Cardiac muscle cell (in vitro differentiated cells and primary cell): Measurements from ENCODE around the gene SLC37A4. TPM values are rescaled to one million over a fixed set of nuclear protein-coding genes. Genes with fewer than 3 reads are reported as not detected.

Experiments used
- DNase-seq, 2 donors: peaks; one replicate each; pipeline versions ENCODE4 v3.0.0 to v3.0.0-alpha.2; 2010 to 2017; ENCODE audit warnings: low read depth in 1 of 2, low spot score in 1 of 2
- H3K27ac ChIP-seq: fragments of 200-600 bp; sonication (generic); 2 replicates; pipeline ENCODE4 v1.5.1; 2016
- H3K27me3 ChIP-seq: fragments of 200-600 bp; sonication (generic); 2 replicates; pipeline ENCODE4 v1.6.0; 2016; ENCODE audit warnings: control low read depth
- H3K36me3 ChIP-seq: fragments of 200-600 bp; sonication (generic); 2 replicates; pipeline ENCODE4 v1.5.1; 2016; ENCODE audit warnings: control low read depth
- H3K4me1 ChIP-seq: fragments of 200-600 bp; sonication (generic); 2 replicates; pipeline ENCODE4 v1.8.1; 2017; ENCODE audit warnings: low read depth, mild to moderate bottlenecking, mixed run types
- H3K4me3 ChIP-seq: fragments of 200-600 bp; sonication (generic); 2 replicates; pipeline ENCODE4 v1.5.1; 2016; ENCODE audit warnings: mild to moderate bottlenecking
- H3K9me3 ChIP-seq: fragments of 200-600 bp; sonication (generic); 2 replicates; pipeline ENCODE4 v1.5.1; 2017; ENCODE audit warnings: low read depth, mild to moderate bottlenecking, control low read depth
- CTCF ChIP-seq: IDR thresholded peaks from 2 replicates; pipeline ENCODE4 v1.5.1; 2012; ENCODE audit warnings: low read depth, mild to moderate bottlenecking, low read length
- polyA plus RNA-seq: library from polyadenylated mRNA; unstranded; fragments of >200 nt; fragmentation: Nextera tagmentation; extraction: Ambion mirVana; gene quantifications from 2 replicates; pipeline ENCODE4 v1.2.1, GENCODE V29; 2016
- total RNA-seq: library from RNA; depleted of rRNA; stranded (reverse); fragments of >200 nt; gene quantifications from 2 replicates; pipeline ENCODE4 v1.2.3, GENCODE V29; 2016

SLC37A4 gene
- total and polyA plus RNA-seq, 2 experiments from 2014 or later = 36.7 to 41.4 TPM

- Histone ChIP-seq H3K9me3 (no peaks in the 10 kb centered on the region), H3K4me1 (peaks cover 17% of the 10 kb centered on the region), H3K27ac (no peak overlapping the region), H3K4me3 (no peak overlapping the region), H3K36me3 (peaks cover 7% of the 10 kb centered on the region), H3K27me3 (no peaks in the 10 kb centered on the region)
- no peak for DNase-seq
- no peak for TF ChIP-seq CTCF
Measured at GRCh38 chr11:119029069-119029339, 1.7 kb downstream of the SLC37A4 start.

DNA sequence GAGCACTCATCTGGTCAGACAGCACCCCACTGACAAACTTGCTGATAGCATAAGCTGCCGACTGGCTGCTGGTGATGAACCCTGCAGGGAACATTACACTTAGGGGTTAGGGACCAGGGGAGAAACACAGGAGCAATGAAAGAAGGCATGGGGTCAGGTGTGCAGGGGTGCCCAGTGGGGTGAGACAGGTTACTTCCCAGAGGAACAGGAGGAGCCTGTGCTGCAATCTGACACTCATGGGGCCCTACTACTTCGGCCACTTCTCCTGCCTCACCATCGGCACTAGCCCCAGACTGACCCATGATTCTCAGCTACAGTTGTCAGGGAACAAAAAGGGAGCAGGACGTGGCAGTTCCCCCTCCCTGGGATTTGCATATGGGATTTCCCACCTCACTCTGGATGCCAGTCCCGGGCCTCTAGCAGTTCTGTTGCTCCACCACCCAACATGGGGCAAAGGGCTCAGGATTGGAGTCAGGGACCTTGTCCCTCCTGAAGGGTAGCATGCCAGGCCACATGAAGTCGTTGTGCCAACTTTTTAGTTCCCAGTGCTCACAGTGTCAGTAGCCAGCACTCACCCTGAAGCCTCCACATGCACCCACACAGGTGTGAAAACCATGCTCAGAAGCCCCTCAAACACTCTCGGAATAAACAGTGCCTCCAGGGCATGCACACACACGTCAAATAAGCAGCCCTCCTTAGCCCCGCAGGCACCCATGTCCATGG is 2.2 kb downstream of the SLC37A4 start:
- Histone ChIP-seq H3K27ac (no peak overlapping the region), H3K9me3 (no peaks in the 10 kb centered on the region), H3K4me3 (no peak overlapping the region), H3K27me3 (no peaks in the 10 kb centered on the region), H3K4me1 (peaks cover 17% of the 10 kb centered on the region), H3K36me3 (peaks cover 12% of the 10 kb centered on the region)
- TF ChIP-seq CTCF = no peak
- DNase-seq = no peak

DNA sequence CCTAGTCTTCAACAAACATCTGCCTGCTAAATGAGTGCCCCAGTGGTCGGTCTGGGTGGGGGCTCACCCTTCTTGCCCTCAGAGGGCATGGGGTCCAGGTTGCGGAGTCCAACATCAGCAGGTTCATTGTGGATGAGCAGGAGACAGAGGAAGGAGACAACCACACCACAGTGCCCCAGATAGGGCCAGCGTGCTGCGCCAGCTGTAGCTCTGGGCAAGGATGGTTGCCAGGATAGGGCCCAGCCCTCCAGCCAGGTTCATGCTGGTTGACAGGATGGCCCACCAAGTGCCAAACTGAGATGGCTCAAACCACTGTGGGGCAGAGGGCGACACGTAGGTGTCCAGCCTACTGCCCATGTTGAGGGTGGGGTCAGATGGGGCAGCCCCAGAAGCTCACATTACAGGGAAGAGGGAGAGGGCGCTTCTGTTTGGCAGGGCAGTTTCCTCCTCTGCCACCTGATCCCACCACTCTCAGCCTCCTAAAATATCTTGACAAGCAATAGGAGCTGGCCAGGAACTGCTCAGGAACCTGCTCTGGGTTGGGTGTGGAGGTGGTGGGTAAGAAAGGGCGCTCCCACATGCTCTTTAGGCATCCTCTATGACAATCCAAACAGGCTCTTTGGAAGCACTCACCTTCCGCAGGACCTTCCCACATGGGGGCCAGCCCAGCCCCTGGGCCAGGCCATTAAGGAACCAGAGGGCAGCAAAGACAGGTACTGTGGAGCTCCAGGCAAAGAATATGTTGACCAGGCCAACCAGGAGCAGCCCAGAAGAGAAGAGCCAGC is 2.9 kb downstream of the SLC37A4 start:
- H3K36me3 ChIP-seq = peaks cover 17% of the 10 kb centered on the region
- DNase-seq = no peak
- TF ChIP-seq CTCF = no peak
- H3K27ac ChIP-seq = no peak overlapping the region
- H3K4me1 ChIP-seq = peaks cover 17% of the 10 kb centered on the region
- no peaks in the 10 kb centered on the region for H3K27me3 ChIP-seq
- no peaks in the 10 kb centered on the region for H3K9me3 ChIP-seq
- H3K4me3 ChIP-seq = no peak overlapping the region

DNA sequence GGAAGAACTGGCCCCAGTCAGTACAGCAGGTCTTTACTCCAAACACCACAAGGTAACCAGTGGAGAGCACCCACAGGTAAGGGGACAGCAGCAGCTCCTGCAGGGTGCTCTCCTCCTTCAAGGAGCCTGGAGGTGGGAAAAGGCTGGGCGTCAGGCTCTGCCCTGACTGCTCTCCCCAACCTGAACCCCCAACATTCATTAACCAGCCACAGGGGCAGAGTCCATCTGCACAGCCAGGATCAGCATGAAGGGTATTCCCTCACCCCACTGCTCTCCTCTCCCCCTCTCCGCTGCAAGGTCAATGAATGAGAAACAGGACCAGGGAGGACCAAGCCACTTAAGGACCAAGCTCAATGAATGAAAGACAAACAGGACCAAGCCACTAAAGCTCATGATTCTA is 3.7 kb downstream of the SLC37A4 start:
- H3K4me1 ChIP-seq = peaks cover 17% of the 10 kb centered on the region
- H3K27me3 ChIP-seq = no peaks in the 10 kb centered on the region
- TF ChIP-seq CTCF = no peak
- DNase-seq = no peak
- H3K4me3 ChIP-seq = no peak overlapping the region
- H3K9me3 ChIP-seq = no peaks in the 10 kb centered on the region
- peaks cover 18% of the 10 kb centered on the region for H3K36me3 ChIP-seq
- H3K27ac ChIP-seq = no peak overlapping the region

DNA sequence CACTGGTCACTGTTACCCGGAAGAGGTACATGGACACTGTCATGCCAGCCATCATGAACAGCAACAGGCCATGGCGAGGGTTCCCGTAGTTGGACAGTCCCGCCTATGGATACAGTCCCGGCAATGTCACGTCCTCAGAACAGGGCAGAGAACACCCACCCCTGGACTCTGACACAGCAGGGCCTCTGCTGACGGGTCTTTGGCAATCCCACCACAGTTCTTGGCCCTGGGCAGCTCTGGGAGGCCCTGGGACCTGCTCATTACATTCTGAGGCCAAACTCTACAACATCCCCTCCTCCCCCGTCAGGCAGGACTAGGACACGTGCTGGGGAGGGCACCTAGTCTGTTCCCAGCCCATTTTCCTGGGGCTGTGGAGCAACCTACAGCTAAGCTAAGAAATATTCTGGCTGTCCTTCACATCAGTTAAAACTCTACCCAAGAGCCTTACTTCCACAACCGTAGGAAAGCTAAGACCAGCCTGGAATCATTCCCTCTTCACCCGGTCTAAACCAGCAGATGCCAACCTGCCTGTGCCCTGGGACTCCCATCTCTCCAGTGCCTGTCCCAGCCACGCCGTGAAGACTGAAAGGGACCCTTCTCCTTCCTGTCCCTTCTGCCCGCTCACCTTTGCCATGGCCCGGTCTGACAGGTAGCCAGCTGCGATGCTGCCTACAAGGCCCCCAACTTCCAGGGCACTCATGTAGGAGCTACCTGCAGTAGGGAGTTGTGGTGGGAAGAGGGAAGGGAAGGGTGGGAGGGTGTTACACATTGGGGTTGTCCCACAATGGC is 4.5 kb downstream of the SLC37A4 start:
- Histone ChIP-seq H3K4me1 (peaks cover 17% of the 10 kb centered on the region), H3K4me3 (no peak overlapping the region), H3K27ac (no peak overlapping the region), H3K36me3 (peaks cover 25% of the 10 kb centered on the region), H3K27me3 (no peaks in the 10 kb centered on the region), H3K9me3 (no peaks in the 10 kb centered on the region)
- TF ChIP-seq CTCF = no peak
- no peak for DNase-seq
